PFSK-1 (cell line): Measurements from ENCODE around the gene BANF2.

Source experiments
- POLR2AphosphoS5 ChIP-seq: IDR thresholded peaks from 2 replicates; pipeline ENCODE4 v1.6.1; 2012; ENCODE audit warnings: low read depth, mild to moderate bottlenecking, control low read depth, low read length, moderate library complexity
- SIN3A ChIP-seq: IDR thresholded peaks from 2 replicates; pipeline ENCODE4 v1.6.1; 2012; ENCODE audit warnings: mild to moderate bottlenecking, low read length, moderate library complexity, borderline replicate concordance; ENCODE audit not compliant: insufficient read depth
- TAF1 ChIP-seq: IDR thresholded peaks from 2 replicates; pipeline ENCODE4 v1.6.1; 2012; ENCODE audit warnings: low read length, control low read depth, borderline replicate concordance; ENCODE audit not compliant: insufficient read depth

DNA sequence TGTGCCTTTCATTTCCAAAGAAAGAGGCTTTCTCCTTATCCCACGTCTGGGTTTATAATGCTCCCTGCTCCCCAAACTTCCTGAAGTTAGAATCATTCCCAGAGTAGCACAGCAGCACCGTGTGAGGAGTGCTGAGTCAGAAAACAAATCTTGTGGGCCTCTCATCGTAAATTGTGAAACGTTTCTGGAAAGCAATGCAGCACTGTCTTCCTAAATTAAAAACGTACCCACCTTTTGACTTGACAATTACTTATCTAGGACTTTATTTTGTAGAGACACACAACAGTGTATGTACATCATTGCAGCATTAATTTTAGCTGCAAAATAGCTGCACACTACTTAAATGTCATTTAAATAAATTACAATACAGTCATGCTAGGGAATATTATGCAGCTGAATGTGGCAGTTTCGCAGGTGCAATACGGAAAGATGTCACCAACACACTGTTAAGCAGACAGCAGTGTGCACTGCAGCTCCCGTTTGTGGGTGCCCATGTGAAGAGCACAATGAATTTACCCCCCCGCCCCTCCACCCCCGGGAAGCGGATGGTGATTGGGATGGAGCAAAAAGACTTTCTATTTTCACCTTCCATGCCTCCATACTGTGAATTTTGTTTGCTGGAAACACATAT, 48.5 kb upstream of the BANF2 start:
- TF ChIP-seq SIN3A (no peak), POLR2AphosphoS5 (no peak), TAF1 (no peak)
